GM10248 (cell line): ENCODE measurements around the gene PPOX.

ENCODE experiments used
- CTCF ChIA-PET: fragments of 300-600 bp; sonication (Branson Sonifier 250); formaldehyde crosslinking; extraction: SDS; loops from one replicate; lab custom pipeline; 2021; ENCODE audit warnings: antibody characterized with exemption; lab: Yijun Ruan, JAX
- POLR2A ChIA-PET: fragments of 350-650 bp; sonication (Branson Sonifier 250); formaldehyde crosslinking; extraction: SDS; loops from one replicate; lab custom pipeline; 2020; ENCODE audit warnings: antibody characterized with exemption; lab: Yijun Ruan, JAX
- DNase-seq: peaks from one replicate; pipeline ENCODE4 v3.0.0; 2012; ENCODE audit errors: extremely low spot score
- TF ChIP-seq, protein P1 (sequence below): IDR thresholded peaks from 2 replicates; pipeline ENCODE4 v1.5.1; 2012; ENCODE audit warnings: mild to moderate bottlenecking, low read depth; ENCODE audit errors: extremely low read depth, missing control alignments, control extremely low read depth

PPOX gene

GRCh38 chr1:161185282-161185682, 19.1 kb downstream of the PPOX start:
- CTCF ChIA-PET, result interaction anchor here (1.1 to 2.0 kb wide), 4 partner anchors 13 to 197 kb away, joined by 3 to 14 read pairs (median 4); partner anchors contain the start of gene NDUFS2
- peak; percentile 85 for DNase-seq
- TF ChIP-seq, protein P1, sequence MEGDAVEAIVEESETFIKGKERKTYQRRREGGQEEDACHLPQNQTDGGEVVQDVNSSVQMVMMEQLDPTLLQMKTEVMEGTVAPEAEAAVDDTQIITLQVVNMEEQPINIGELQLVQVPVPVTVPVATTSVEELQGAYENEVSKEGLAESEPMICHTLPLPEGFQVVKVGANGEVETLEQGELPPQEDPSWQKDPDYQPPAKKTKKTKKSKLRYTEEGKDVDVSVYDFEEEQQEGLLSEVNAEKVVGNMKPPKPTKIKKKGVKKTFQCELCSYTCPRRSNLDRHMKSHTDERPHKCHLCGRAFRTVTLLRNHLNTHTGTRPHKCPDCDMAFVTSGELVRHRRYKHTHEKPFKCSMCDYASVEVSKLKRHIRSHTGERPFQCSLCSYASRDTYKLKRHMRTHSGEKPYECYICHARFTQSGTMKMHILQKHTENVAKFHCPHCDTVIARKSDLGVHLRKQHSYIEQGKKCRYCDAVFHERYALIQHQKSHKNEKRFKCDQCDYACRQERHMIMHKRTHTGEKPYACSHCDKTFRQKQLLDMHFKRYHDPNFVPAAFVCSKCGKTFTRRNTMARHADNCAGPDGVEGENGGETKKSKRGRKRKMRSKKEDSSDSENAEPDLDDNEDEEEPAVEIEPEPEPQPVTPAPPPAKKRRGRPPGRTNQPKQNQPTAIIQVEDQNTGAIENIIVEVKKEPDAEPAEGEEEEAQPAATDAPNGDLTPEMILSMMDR, result no peak
- POLR2A ChIA-PET, result interaction anchor here (0.6 kb wide), 1 partner anchor 1035 kb away, joined by 7 read pairs; no protein-coding TSS in a partner anchor

- TF ChIP-seq, protein P1, result no peak
- ChIA-PET CTCF (interaction anchor here (0.7 to 2.0 kb wide), 8 partner anchors 9 to 197 kb away, joined by 3 to 14 read pairs (median 4); partner anchors contain the start of genes NDUFS2, PPOX and TOMM40L), POLR2A (interaction anchor here (0.6 to 1.4 kb wide), 2 partner anchors 20 to 1036 kb away, joined by 4 to 7 read pairs; partner anchors contain the start of gene PPOX)
- DNase-seq, result no peak
Observed at GRCh38 chr1:161185732-161186311, 19.6 kb downstream of the PPOX start.

DNA sequence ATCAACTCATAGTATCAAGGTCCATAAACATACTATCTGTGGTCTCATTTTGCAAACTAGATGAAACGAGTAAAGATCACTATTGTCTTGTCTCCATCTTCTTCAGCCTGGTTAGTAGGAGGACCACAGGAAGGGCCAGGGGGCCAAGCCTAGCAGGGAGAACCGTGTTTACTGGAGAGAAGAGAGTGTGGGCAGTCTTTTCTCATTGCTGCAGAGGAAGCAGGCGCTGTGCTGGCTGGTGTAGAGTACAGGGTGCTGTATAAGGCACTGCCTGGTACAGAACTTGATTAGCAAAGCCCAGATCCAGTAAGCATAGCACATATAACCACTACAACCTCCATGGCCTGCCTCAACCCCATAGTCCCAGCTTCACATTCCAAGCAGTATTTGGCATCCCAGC, 21.1 kb downstream of the PPOX start:
- no peak for DNase-seq
- POLR2A ChIA-PET, result no interaction called here
- CTCF ChIA-PET, result interaction anchor here (1.0 to 1.3 kb wide), 2 partner anchors 38 to 187 kb away, joined by 3 to 4 read pairs; no protein-coding TSS in a partner anchor
- TF ChIP-seq, protein P1, result no peak

DNA sequence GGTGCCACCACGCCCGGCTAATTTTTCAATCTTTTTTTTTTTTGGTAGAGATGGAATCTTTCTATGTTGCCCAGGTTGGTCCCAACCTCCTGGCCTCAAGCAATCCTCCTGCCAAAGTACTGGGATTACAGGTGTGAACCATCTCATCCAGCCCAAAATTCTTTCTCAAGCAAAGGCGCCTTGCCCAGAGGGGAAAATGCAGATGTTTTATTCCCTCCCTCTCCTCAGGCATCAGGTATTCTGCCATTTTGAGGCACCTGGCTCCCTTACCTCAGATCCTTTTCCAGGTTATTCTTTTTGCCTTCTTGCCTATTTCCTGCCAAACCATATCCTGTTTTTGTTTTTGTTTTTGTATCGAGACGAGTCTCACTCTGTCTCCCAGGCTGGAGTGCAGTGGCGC, 22.2 kb downstream of the PPOX start:
- DNase-seq, result no peak
- TF ChIP-seq, protein P1, result no peak
- CTCF ChIA-PET, result interaction anchor here (1.2 to 1.3 kb wide), 2 partner anchors 37 to 55 kb away, joined by 3 to 4 read pairs; no protein-coding TSS in a partner anchor
- POLR2A ChIA-PET, result no interaction called here

DNA sequence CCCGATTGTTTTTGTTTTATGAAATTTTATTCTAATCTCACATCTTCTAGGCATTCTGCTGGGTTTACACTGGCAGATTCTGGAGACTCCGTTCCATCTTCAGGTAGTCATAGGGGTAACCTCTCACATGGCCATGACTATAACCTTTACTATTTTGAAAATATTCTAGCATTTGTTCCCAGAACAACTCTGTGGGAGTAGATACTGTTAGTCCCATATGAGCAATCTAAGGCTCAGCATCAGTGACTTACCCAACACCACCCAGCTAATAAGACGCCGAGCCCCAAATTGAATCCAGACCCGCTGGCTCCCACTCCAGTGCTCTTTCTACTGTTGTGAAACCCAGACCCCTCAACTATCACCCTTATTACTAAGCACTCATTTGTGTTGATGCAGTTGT, 22.8 kb downstream of the PPOX start:
- DNase-seq, result no peak
- ChIA-PET POLR2A (no interaction called here), CTCF (interaction anchor here (1.2 kb wide), 1 partner anchor 56 kb away, joined by 3 read pairs; no protein-coding TSS in a partner anchor)
- TF ChIP-seq, protein P1, result no peak

GRCh38 chr1:161190962-161191521, 24.8 kb downstream of the PPOX start:
- TF ChIP-seq, protein P1, result no peak
- ChIA-PET CTCF (interaction anchor here (0.7 to 6.2 kb wide), 29 partner anchors 8 to 408 kb away, joined by 3 to 65 read pairs (median 6); partner anchors contain the start of genes APOA2, ARHGAP30, FCER1G and NDUFS2), POLR2A (interaction anchor here (0.6 kb wide), 1 partner anchor 35 kb away, joined by 3 read pairs; the partner anchor contains the start of gene TOMM40L)
- no peak for DNase-seq
